Tibial nerve (tissue), 4 donors: ENCODE measurements around the gene C4orf36. TPM values are rescaled to one million over a fixed set of nuclear protein-coding genes. Genes with fewer than 3 reads are reported as not detected.
A peak's percentile ranks its signal among the peaks of the same experiment; 100 is the strongest.

Source experiments
- DNase-seq, 2 donors: peaks; one replicate each; pipeline ENCODE4 v3.0.0-alpha.2; 2019; ENCODE audit warnings: low spot score in 2 of 2
- H3K27ac ChIP-seq, 4 donors: fragments of 200-600 bp; sonication (generic) in 3 of 4; one replicate each; pipeline ENCODE4 v1.5.1; 2017 to 2019; ENCODE audit warnings: mild to moderate bottlenecking in 1 of 4
- H3K27me3 ChIP-seq, 2 donors: fragments of 200-600 bp; sonication (generic) in 1 of 2; one replicate each; pipeline versions ENCODE4 v1.5.1 to v1.6.0; 2017 to 2019
- H3K36me3 ChIP-seq, 3 donors: fragments of 200-600 bp; sonication (generic); one replicate each; pipeline ENCODE4 v1.5.1; 2018 to 2019
- H3K4me1 ChIP-seq, 4 donors: fragments of 200-600 bp; sonication (generic) in 3 of 4; one replicate each; pipeline ENCODE4 v1.5.1; 2017 to 2019
- H3K4me3 ChIP-seq, 4 donors: fragments of 200-600 bp; sonication (generic) in 3 of 4; one replicate each; pipeline ENCODE4 v1.5.1; 2017 to 2019; ENCODE audit warnings: mild to moderate bottlenecking in 1 of 4, moderate library complexity in 1 of 4
- H3K9me3 ChIP-seq, 4 donors: fragments of 200-600 bp; sonication (generic) in 3 of 4; one replicate each; pipeline ENCODE4 v1.5.1; 2017 to 2019
- CTCF ChIP-seq, 5 experiments: fragments of 200-600 bp in 3 of 5; fragments of 450-650 bp in 2 of 5; sonication (generic) in 3 of 5; IDR thresholded peaks; one replicate each; pipeline ENCODE4 v1.5.1; 2016 to 2019; ENCODE audit warnings: antibody characterized with exemption in 5 of 5, mild to moderate bottlenecking in 3 of 5, moderate library complexity in 2 of 5
- EP300 ChIP-seq, 2 donors: sonication (generic); formaldehyde crosslinking; IDR thresholded peaks; one replicate each; pipeline ENCODE4 v1.6.1; 2017; ENCODE audit warnings: antibody characterized with exemption in 2 of 2, mild to moderate bottlenecking in 1 of 2
- POLR2A ChIP-seq, 2 donors: fragments of 450-650 bp; IDR thresholded peaks; one replicate each; pipeline ENCODE4 v1.6.1; 2017; ENCODE audit warnings: antibody characterized with exemption in 2 of 2, mild to moderate bottlenecking in 2 of 2, moderate library complexity in 2 of 2
- WGBS, 2 donors: methylation state at CpG; one replicate each; pipeline ENCODE4 v1.1.5; 2018; 5-methylcytosine and 5-hydroxymethylcytosine counted together
- total RNA-seq, 4 donors: library from RNA; depleted of rRNA; stranded (reverse); fragments of >200 nt; gene quantifications; one replicate each; pipeline ENCODE4 v1.1.0, GENCODE V29; 2016

C4orf36 gene
- total RNA-seq, 4 donors from 2014 or later: 0.66 to 5.3 (median 3.4) TPM

- H3K4me1 ChIP-seq: peaks cover 0 to 5% (median 0%) of the 10 kb centered on the region in 4 donors
Observed at GRCh38 chr4:86856896-86857295, 35.3 kb downstream of the C4orf36 start.

GRCh38 chr4:86855572-86855971, 36.6 kb downstream of the C4orf36 start:
- Histone ChIP-seq H3K4me1 (peaks cover 0 to 5% (median 0%) of the 10 kb centered on the region in 4 donors), H3K4me3 (no peak overlapping the region), H3K36me3 (no peaks in the 10 kb centered on the region), H3K27me3 (no peaks in the 10 kb centered on the region), H3K9me3 (no peaks in the 10 kb centered on the region), H3K27ac (peak overlapping the region in 1 of 4 donors; percentile 8)
- TF ChIP-seq POLR2A (IDR thresholded peaks at IDR 0.05) (no peak), EP300 (IDR thresholded peaks at IDR 0.05) (no peak), CTCF (IDR thresholded peaks at IDR 0.05) (no peak)
- 47 to 67% methylated on average over 2 of the region's 2 CpGs for WGBS, 2 donors
- DNase-seq: no peak

More at GRCh38 chr4:86856896-86857295, 35.3 kb downstream of the C4orf36 start:
- Histone ChIP-seq H3K27me3 (no peaks in the 10 kb centered on the region), H3K4me3 (no peak overlapping the region), H3K9me3 (no peaks in the 10 kb centered on the region), H3K27ac (no peak overlapping the region), H3K36me3 (no peaks in the 10 kb centered on the region)
- TF ChIP-seq CTCF (IDR thresholded peaks at IDR 0.05): no peak
- no peak for TF ChIP-seq POLR2A (IDR thresholded peaks at IDR 0.05)
- no peak for TF ChIP-seq EP300 (IDR thresholded peaks at IDR 0.05)
- DNase-seq: no peak
- 28 to 34% methylated on average over 1 of the region's 1 CpG for WGBS, 2 donors

GRCh38 chr4:86853209-86853608, 39.0 kb downstream of the C4orf36 start:
- WGBS, 2 donors: 55 to 77% methylated on average over 5 of the region's 5 CpGs
- H3K36me3 ChIP-seq: no peaks in the 10 kb centered on the region
- H3K27ac ChIP-seq: no peak overlapping the region
- H3K9me3 ChIP-seq: no peaks in the 10 kb centered on the region
- no peak for TF ChIP-seq POLR2A (IDR thresholded peaks at IDR 0.05)
- TF ChIP-seq EP300 (IDR thresholded peaks at IDR 0.05): no peak
- no peak for TF ChIP-seq CTCF (IDR thresholded peaks at IDR 0.05)
- H3K4me1 ChIP-seq: peaks cover 0 to 21% (median 4%) of the 10 kb centered on the region in 4 donors
- no peak for DNase-seq
- H3K4me3 ChIP-seq: no peak overlapping the region
- no peaks in the 10 kb centered on the region for H3K27me3 ChIP-seq

GRCh38 chr4:86848732-86849619, 43.2 kb downstream of the C4orf36 start, which contains the start of gene SLC10A6:
Gene SLC10A6 (minus strand): TSS chr4:86849384. CDS start chr4:86849115, 269 bp downstream.
- 46 to 63% methylated on average over 11 of the region's 11 CpGs for WGBS, 2 donors
- peak within 1 kb of the TSS; percentile 38 to 85 (median 66) for H3K27ac ChIP-seq
- no peaks in the 10 kb centered on the region for H3K27me3 ChIP-seq
- H3K36me3 ChIP-seq: no peaks in the 10 kb centered on the region
- peak within 1 kb of the TSS; percentile 7 to 44 (median 14) for H3K4me3 ChIP-seq
- peak; percentile 15 to 32 for DNase-seq
- H3K4me1 ChIP-seq: peaks cover 0 to 16% (median 4%) of the 10 kb centered on the region in 4 donors
- H3K9me3 ChIP-seq: no peaks in the 10 kb centered on the region
- TF ChIP-seq POLR2A (IDR thresholded peaks at IDR 0.05) (peak in 1 of 2 donors; percentile 39), EP300 (IDR thresholded peaks at IDR 0.05) (peak; percentile 73 to 87), CTCF (IDR thresholded peaks at IDR 0.05) (peak in 1 of 5 experiments; percentile 12)

GRCh38 chr4:86848136-86848535, 44.1 kb downstream of the C4orf36 start:
- peak overlapping the region; percentile 38 to 85 (median 66) for H3K27ac ChIP-seq
- H3K27me3 ChIP-seq: no peaks in the 10 kb centered on the region
- H3K4me3 ChIP-seq: peak overlapping the region in 3 of 4 donors; percentile 12 to 44 (median 20)

More at GRCh38 chr4:86848136-86848535, 44.1 kb downstream of the C4orf36 start:
- no peak for TF ChIP-seq POLR2A (IDR thresholded peaks at IDR 0.05)
- no peak for TF ChIP-seq EP300 (IDR thresholded peaks at IDR 0.05)
- no peak for TF ChIP-seq CTCF (IDR thresholded peaks at IDR 0.05)
- H3K36me3 ChIP-seq: no peaks in the 10 kb centered on the region
- DNase-seq: no peak
- no peaks in the 10 kb centered on the region for H3K9me3 ChIP-seq
- peaks cover 0 to 16% (median 4%) of the 10 kb centered on the region in 4 donors for H3K4me1 ChIP-seq
- whole genome bisulfite sequencing, 2 donors: 50 to 54% methylated on average over 7 of the region's 7 CpGs
